Measurements from ENCODE around the gene DSTYK. TPM values are rescaled to one million over a fixed set of nuclear protein-coding genes. Genes with fewer than 3 reads are reported as not detected.
"Not testable (repeated sequence)": the region's sequence is repeated elsewhere in the genome, so short reads cannot be mapped to it uniquely, and the experiment has no call there.

Gene DSTYK
- total RNA-seq, 1 donor from 2014 or later = 28.1 TPM

GRCh38 chr1:205241366-205242030, 30.0 kb upstream of the DSTYK start:
- no peak for DNase-seq

GRCh38 chr1:205240569-205240968, 29.1 kb upstream of the DSTYK start:
- DNase-seq = no peak

- DNase-seq = no peak
Observed at GRCh38 chr1:205240118-205240517, 28.6 kb upstream of the DSTYK start.

- DNase-seq = no peak
Observed at GRCh38 chr1:205239078-205239477, 27.6 kb upstream of the DSTYK start.

GRCh38 chr1:205237526-205238484, 26.3 kb upstream of the DSTYK start:
- no peak for DNase-seq

GRCh38 chr1:205236951-205237475, 25.5 kb upstream of the DSTYK start:
- no peak for DNase-seq

- DNase-seq = no peak
Observed at GRCh38 chr1:205236526-205236925, 25.0 kb upstream of the DSTYK start.

GRCh38 chr1:205235951-205236350, 24.4 kb upstream of the DSTYK start:
- no peak for DNase-seq

- not testable (repeated sequence) for DNase-seq
Observed at GRCh38 chr1:205233986-205234385, 22.5 kb upstream of the DSTYK start.

GRCh38 chr1:205232945-205233397, 21.5 kb upstream of the DSTYK start:
- DNase-seq = no peak

- no peak for DNase-seq
Observed at GRCh38 chr1:205232127-205232820, 20.8 kb upstream of the DSTYK start.

- no peak for DNase-seq
Observed at GRCh38 chr1:205230982-205231381, 19.5 kb upstream of the DSTYK start.

GRCh38 chr1:205229916-205230700, 18.6 kb upstream of the DSTYK start:
- no peak for DNase-seq

GRCh38 chr1:205229399-205229871, 17.9 kb upstream of the DSTYK start:
- DNase-seq = peak; percentile 73

- DNase-seq = no peak
Observed at GRCh38 chr1:205228093-205228521, 16.6 kb upstream of the DSTYK start.

- DNase-seq = peak; percentile 92
Observed at GRCh38 chr1:205227584-205228013, 16.1 kb upstream of the DSTYK start, which contains the start of gene TMCC2. TSS of gene TMCC2 (plus strand) at chr1:205227946. CDS start at chr1:205228565, 619 bp downstream.

GRCh38 chr1:205226868-205227583, 15.5 kb upstream of the DSTYK start:
- DNase-seq = no peak

- DNase-seq = no peak
Observed at GRCh38 chr1:205225901-205226765, 14.6 kb upstream of the DSTYK start.

- DNase-seq = no peak
Observed at GRCh38 chr1:205224736-205225135, 13.2 kb upstream of the DSTYK start.

GRCh38 chr1:205220421-205220820, 8.9 kb upstream of the DSTYK start:
- DNase-seq = no peak
